GM23248 (cell line): ENCODE measurements around the gene SLC4A2. TPM values are rescaled to one million over a fixed set of nuclear protein-coding genes. Genes with fewer than 3 reads are reported as not detected.

Experiments
- DNase-seq: peaks from one replicate; pipeline ENCODE4 v3.0.0-alpha.2; 2015
- H2AFZ ChIP-seq: fragments of 200-600 bp; sonication (generic); 2 replicates; pipeline ENCODE4 v1.6.1; 2016; ENCODE audit warnings: antibody characterized with exemption
- H3F3A ChIP-seq: fragments of 200-600 bp; sonication (generic); 2 replicates; pipeline ENCODE4 v1.6.1; 2016; ENCODE audit warnings: mild to moderate bottlenecking, antibody characterized with exemption, mixed run types; ENCODE audit not compliant: insufficient read depth
- H3K27ac ChIP-seq: fragments of 200-600 bp; sonication (generic); 2 replicates; pipeline ENCODE4 v1.5.1; 2016; ENCODE audit warnings: mild to moderate bottlenecking
- H3K27me3 ChIP-seq: fragments of 200-600 bp; sonication (generic); replicated peaks from 2 replicates; pipeline ENCODE4 v1.6.1; 2016; ENCODE audit warnings: mild to moderate bottlenecking; ENCODE audit not compliant: insufficient read depth
- H3K36me3 ChIP-seq: fragments of 200-600 bp; sonication (generic); 2 replicates; pipeline ENCODE4 v1.6.1; 2016; ENCODE audit warnings: low read depth, mild to moderate bottlenecking
- H3K4me1 ChIP-seq: fragments of 200-600 bp; sonication (generic); 2 replicates; pipeline ENCODE4 v1.6.1; 2016; ENCODE audit warnings: mild to moderate bottlenecking; ENCODE audit not compliant: insufficient read depth
- H3K4me2 ChIP-seq: fragments of 200-600 bp; sonication (generic); one replicate; pipeline ENCODE4 v1.6.1; 2016; ENCODE audit warnings: mild to moderate bottlenecking; ENCODE audit not compliant: unreplicated experiment
- H3K4me3 ChIP-seq: fragments of 200-600 bp; sonication (generic); 2 replicates; pipeline ENCODE4 v1.5.1; 2016; ENCODE audit warnings: mild to moderate bottlenecking
- H3K79me2 ChIP-seq: fragments of 200-600 bp; sonication (generic); 2 replicates; pipeline ENCODE4 v1.6.1; 2016; ENCODE audit warnings: mild to moderate bottlenecking; ENCODE audit not compliant: insufficient read depth
- H3K9ac ChIP-seq: fragments of 200-600 bp; sonication (generic); 2 replicates; pipeline ENCODE4 v1.6.1; 2016; ENCODE audit warnings: mild to moderate bottlenecking
- H3K9me2 ChIP-seq: fragments of 200-600 bp; sonication (generic); 2 replicates; pipeline ENCODE4 v1.6.1; 2016; ENCODE audit warnings: mixed run types, mild to moderate bottlenecking, moderate library complexity; ENCODE audit not compliant: insufficient read depth
- H3K9me3 ChIP-seq: fragments of 200-600 bp; sonication (generic); one replicate; pipeline ENCODE4 v1.6.1; 2017; ENCODE audit warnings: low read depth
- H4K20me1 ChIP-seq: fragments of 200-600 bp; sonication (generic); 2 replicates; pipeline ENCODE4 v1.6.0; 2016; ENCODE audit not compliant: insufficient read depth
- EZH2 ChIP-seq: fragments of 200-600 bp; sonication (generic); IDR thresholded peaks from 2 replicates; pipeline ENCODE4 v1.6.1; 2018; ENCODE audit warnings: antibody characterized with exemption, mild to moderate bottlenecking; ENCODE audit not compliant: insufficient read depth, poor library complexity, severe bottlenecking
- EZH2phosphoT487 ChIP-seq: fragments of 200-600 bp; sonication (generic); IDR thresholded peaks from 2 replicates; pipeline ENCODE4 v1.6.1; 2018; ENCODE audit warnings: antibody characterized with exemption, moderate library complexity, mild to moderate bottlenecking, low read depth; ENCODE audit not compliant: insufficient read depth
- WGBS, 2 experiments: methylation state at CpG; one replicate each; pipeline ENCODE4 v1.1.6; 2015 to 2017; ENCODE audit warnings: low lambda C conversion rate in 2 of 2, low coverage in 1 of 2; ENCODE audit errors: missing lambda C conversion rate in 2 of 2; 5-methylcytosine and 5-hydroxymethylcytosine counted together
- in situ Hi-C: fragments of 300-500 bp; cut with MboI; formaldehyde crosslinking; loops from 2 replicates; pipeline ENCODE4 v1.15.0; 2020
- polyA plus RNA-seq: library from polyadenylated mRNA; unstranded; fragments of >200 nt; fragmentation: Nextera tagmentation; extraction: Ambion mirVana; gene quantifications from 2 replicates; pipeline ENCODE4 v1.2.1, GENCODE V29; 2016
- total RNA-seq: library from RNA; depleted of rRNA; stranded (reverse); fragments of >200 nt; shearing (Covaris generic); gene quantifications from 2 replicates; pipeline ENCODE4 v1.2.3, GENCODE V29; 2014

The SLC4A2 gene
- total and polyA plus RNA-seq, 2 experiments from 2014 or later: 59.4 to 94.6 TPM

DNA sequence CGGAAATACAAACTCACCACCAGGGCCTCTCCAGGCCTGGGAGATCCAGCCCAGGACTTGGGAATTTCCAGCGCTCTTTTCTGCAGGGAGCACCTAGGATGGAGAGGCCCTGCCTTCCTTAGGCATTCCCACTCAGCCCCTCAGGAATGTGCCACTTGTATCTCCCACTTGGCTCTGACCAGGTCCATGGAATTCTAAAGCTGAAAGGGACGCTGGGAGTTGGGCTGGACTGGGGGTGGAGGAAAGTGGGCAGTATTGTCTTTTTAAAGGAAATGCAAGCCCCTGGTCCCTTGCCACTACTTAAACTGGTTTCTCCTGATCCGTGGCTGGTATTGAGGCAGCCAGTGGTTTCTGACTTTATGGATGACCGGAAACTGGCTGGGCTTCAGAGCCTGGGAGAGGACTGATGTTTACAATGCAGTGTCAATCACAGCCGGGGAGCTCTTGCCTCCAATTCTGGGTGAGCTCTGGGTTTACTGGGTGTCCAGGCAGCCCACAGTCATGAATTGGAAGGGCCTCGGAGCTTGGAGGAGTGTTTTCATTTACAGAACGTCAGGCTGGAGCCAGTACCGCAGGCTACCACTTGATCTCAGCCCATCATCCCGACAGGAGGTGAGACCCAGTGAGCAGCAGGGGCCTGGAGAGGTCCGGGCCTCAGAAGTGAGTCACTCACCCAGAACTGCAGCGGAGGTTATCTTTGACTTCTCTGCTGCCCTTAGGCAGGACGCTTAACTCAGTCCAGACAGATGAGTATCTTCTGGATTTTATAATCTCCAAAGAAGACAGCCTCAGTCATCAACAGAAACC lies 54.2 kb downstream of the SLC4A2 start:
- in situ Hi-C loops: no loop called here
- DNase-seq: peak; percentile 51
- peak overlapping the region; percentile 35 for H3K27ac ChIP-seq
- no peak overlapping the region for H3K4me2 ChIP-seq
- peaks cover 75% of the 10 kb centered on the region for H3K79me2 ChIP-seq
- H3K4me3 ChIP-seq: no peak overlapping the region
- H2AFZ ChIP-seq: no peak overlapping the region
- no peaks in the 10 kb centered on the region for H3K9me3 ChIP-seq
- peaks cover 17% of the 10 kb centered on the region for H3F3A ChIP-seq
- H3K36me3 ChIP-seq: no peaks in the 10 kb centered on the region
- no peaks in the 10 kb centered on the region for H3K9me2 ChIP-seq
- no peaks in the 10 kb centered on the region for H4K20me1 ChIP-seq
- peaks cover 15% of the 10 kb centered on the region for H3K4me1 ChIP-seq
- no peaks in the 10 kb centered on the region for H3K27me3 ChIP-seq
- WGBS, 2 experiments: 61 to 71% methylated on average over 11 to 13 of the region's 13 CpGs
- TF ChIP-seq EZH2phosphoT487: no peak
- no peak for TF ChIP-seq EZH2
- 0 out of 2 replicates have a peak overlapping the region, but pooled peaks have one; percentile 7 for H3K9ac ChIP-seq

DNA sequence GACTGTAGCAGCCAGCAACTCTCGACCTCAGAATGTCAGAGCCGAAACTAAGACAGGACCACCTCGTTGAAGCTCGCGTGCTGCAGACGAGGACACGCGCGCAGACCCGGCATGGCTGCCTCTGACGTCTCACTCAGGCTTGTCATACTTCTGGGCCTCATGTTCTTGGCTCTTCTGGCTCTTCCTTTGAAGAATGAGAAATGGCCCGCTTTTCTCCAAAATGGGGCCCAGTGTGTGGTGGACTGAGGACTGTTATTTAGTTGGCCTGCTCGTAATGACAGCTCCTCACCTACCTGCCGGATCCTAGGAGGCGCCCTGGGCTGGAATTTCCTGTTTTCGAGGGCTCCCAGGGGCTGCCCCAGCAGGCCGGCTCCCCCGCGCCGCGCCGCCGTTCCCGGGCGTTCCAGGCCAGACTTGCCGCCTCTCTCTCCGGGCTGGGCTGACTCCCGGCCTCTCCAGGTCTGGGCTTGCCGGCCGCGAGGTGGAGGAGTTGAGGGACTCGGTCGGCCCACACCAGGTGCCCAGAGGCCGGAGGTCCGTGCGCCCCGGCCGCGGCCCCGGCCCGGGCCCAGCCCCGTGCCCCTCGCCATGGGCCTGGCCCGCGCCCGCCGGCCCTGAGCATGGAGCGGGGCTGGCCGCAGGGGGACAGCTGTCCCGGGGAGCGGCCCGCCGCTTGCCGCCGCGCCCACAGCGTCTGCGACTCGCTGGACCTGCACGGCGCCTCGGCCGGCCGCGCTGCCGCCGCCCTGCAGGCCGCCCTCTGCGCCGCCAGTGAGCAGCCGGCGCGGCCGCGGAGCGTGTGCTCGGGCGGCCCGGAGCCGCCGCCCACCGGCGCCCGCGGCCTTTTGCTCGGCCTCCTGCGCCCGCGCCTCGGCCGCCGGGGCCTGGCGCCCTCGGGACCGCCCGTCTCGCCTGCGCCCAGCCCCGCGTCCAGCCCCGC lies 55.0 kb downstream of the SLC4A2 start:
- 45 to 53% methylated on average over 46 to 72 of the region's 101 CpGs for WGBS, 2 experiments
- Histone ChIP-seq H3K4me2 (no peak overlapping the region), H3K4me3 (no peak overlapping the region), H3K79me2 (peaks cover 66% of the 10 kb centered on the region), H3K4me1 (peaks cover 15% of the 10 kb centered on the region), H3K9ac (0 out of 2 replicates have a peak overlapping the region, but pooled peaks have one; percentile 7), H3K27ac (peak overlapping the region; percentile 35), H4K20me1 (no peaks in the 10 kb centered on the region), H3K9me3 (no peaks in the 10 kb centered on the region), H3F3A (peaks cover 17% of the 10 kb centered on the region), H3K9me2 (no peaks in the 10 kb centered on the region), H3K36me3 (no peaks in the 10 kb centered on the region; the same call in 1 of the 2 replicates), H2AFZ (no peak overlapping the region), H3K27me3 (no peaks in the 10 kb centered on the region)
- peak; percentile 63 for DNase-seq
- TF ChIP-seq EZH2: no peak
- no peak for TF ChIP-seq EZH2phosphoT487
- in situ Hi-C loops: no loop called here

DNA sequence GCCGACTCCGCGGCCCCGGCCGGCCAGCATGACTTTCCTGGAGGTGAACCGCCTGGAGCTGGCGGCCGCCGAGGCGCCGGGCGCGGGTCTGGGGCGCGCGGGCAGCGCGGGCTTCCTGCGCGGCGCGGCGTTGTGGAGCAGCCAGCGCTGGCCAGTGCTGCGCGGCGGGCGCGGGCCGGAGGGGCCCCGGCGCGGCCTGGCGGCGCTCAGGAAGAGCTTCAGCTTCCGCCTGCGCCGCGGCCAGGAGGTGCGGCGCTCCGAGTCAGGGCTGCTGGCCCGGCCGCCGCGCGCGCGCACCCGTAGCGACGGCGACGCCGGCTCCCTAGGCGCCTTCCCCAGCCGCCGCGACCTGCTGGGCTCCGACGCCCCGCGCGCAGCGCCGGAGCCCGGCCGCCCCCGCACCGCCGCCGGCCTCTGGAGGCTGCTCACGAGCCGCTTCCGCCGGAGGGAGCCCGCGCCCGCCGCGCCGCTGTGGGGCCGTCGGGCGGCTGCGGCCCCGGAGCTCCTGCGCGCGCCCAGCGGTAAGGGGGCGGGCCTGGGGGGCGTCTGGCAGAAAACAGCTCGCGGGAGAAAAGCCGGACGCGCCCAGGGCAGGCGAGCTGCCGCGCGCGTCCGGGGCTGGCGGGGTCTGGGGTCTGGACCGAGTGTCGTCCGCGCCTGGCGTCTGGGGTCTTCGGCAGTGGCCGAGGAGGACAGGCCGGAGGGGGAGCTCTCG lies 55.9 kb downstream of the SLC4A2 start:
- H3K4me1 ChIP-seq: peaks cover 13% of the 10 kb centered on the region
- no peak overlapping the region for H3K27ac ChIP-seq
- H3K79me2 ChIP-seq: peaks cover 58% of the 10 kb centered on the region
- H4K20me1 ChIP-seq: no peaks in the 10 kb centered on the region
- TF ChIP-seq EZH2 (no peak), EZH2phosphoT487 (no peak)
- peak; percentile 70 for DNase-seq
- no peak overlapping the region for H3K9ac ChIP-seq
- no peak overlapping the region for H3K4me2 ChIP-seq
- no peak overlapping the region for H3K4me3 ChIP-seq
- WGBS, 2 experiments: 17 to 35% methylated on average over 34 to 47 of the region's 114 CpGs
- in situ Hi-C loops: no loop called here
- peaks cover 13% of the 10 kb centered on the region for H3F3A ChIP-seq
- H3K27me3 ChIP-seq: no peaks in the 10 kb centered on the region
- no peaks in the 10 kb centered on the region for H3K9me2 ChIP-seq
- H3K9me3 ChIP-seq: no peaks in the 10 kb centered on the region
- no peaks in the 10 kb centered on the region; the same call in 1 of the 2 replicates for H3K36me3 ChIP-seq
- no peak overlapping the region for H2AFZ ChIP-seq

DNA sequence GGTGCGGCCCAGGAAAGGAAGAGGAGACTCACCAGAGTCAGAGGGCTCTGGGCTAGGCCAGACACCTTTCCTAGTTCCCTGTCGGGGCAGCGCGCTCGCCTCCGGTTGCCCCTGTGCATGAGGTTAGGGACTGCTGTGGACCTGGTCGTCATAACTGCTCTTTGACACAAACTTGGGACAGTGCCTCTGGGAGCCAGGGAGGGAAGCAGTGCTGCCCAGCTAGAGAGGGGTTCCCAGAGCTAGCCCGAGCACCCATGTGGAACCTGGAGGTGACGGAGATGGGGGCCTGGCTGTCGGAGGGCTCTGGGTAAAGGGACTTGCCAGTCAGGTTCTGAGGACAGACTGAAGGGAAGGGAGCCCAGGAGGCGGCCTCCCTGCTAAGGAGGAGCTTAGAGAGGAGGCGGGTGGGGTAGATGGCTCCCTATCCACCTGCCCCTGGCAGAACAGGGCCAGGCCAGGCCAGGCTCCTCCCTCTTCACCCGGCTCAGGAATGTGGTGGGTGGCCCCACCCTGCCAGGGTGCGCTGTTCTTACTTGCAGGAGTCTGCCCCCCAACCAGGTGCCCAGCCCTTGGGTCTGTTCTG lies 56.5 kb downstream of the SLC4A2 start:
- TF ChIP-seq EZH2phosphoT487 (no peak), EZH2 (no peak)
- in situ Hi-C loops: no loop called here
- Histone ChIP-seq H2AFZ (no peak overlapping the region), H3K4me2 (no peak overlapping the region), H3K27ac (no peak overlapping the region), H3K27me3 (no peaks in the 10 kb centered on the region), H3K4me3 (no peak overlapping the region), H3K36me3 (no peaks in the 10 kb centered on the region; the same call in 1 of the 2 replicates), H3K9me2 (no peaks in the 10 kb centered on the region), H3K79me2 (peaks cover 51% of the 10 kb centered on the region), H3K9me3 (no peaks in the 10 kb centered on the region), H3K9ac (no peak overlapping the region), H3K4me1 (peaks cover 13% of the 10 kb centered on the region), H3F3A (peaks cover 13% of the 10 kb centered on the region), H4K20me1 (no peaks in the 10 kb centered on the region)
- 93% methylated on average over 13 to 14 of the region's 14 CpGs for WGBS, 2 experiments
- no peak for DNase-seq
